ENCODE results near the gene ILK. TPM values are rescaled to one million over a fixed set of nuclear protein-coding genes. Genes with fewer than 3 reads are reported as not detected.

The ILK gene
- total RNA-seq, 1 experiment from 2014 or later, result 73.5 TPM

DNA sequence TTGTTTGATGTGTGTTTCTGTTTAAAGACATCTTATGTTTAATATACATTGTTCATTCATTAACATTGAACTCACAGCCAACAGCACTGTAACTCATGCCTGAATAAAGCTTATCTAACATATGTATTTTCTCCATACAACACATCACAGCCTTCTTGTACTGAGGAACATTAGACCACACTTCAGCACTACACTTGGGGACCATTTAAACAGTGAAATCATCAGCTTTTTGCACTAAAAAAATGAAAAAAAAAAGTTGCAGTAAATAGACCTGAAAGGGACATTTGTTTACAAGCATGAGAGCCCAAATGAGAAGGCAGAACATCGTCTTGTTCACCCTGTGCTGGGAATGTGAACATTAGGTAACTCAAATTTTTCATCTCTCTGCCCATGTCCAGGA lies 31.0 kb downstream of the ILK start:
- Histone ChIP-seq H3K9ac (ENCODE audit: low read length) (no peak overlapping the region), H3K79me2 (ENCODE audit: insufficient read depth, low read length) (no peaks in the 10 kb centered on the region), H4K20me1 (ENCODE audit: insufficient read depth) (no peaks in the 10 kb centered on the region), H3K9me3 (ENCODE audit: control insufficient read depth in 1 of 2, insufficient read depth in 1 of 2, low read depth in 1 of 2, low read length in 2 of 2) (no peaks in the 10 kb centered on the region), H2AFZ (ENCODE audit: low read depth, low read length, poor library complexity, severe bottlenecking) (no peak overlapping the region), H3K9me2 (ENCODE audit: insufficient read depth) (no peaks in the 10 kb centered on the region), H3K4me2 (ENCODE audit: low read length) (no peak overlapping the region), H3K36me3 (ENCODE audit: control insufficient read depth in 1 of 2, insufficient read depth in 2 of 2, low read length in 2 of 2) (no peaks in the 10 kb centered on the region), H3K4me3 (replicated peaks in 1 of 2; ENCODE audit: low read depth in 1 of 2, low read length in 2 of 2) (no peak overlapping the region), H3K4me1 (ENCODE audit: control insufficient read depth in 1 of 2, insufficient read depth in 2 of 2, low read length in 2 of 2) (peaks cover 6 to 14% of the 10 kb centered on the region in 2 experiments; a peak in 3 of 4 replicates), H3K27ac (ENCODE audit: low read depth, low read length) (no peak overlapping the region), H3K27me3 (ENCODE audit: insufficient read depth, low read length) (no peaks in the 10 kb centered on the region)
- no TSS peak for BruUV-seq (replicated peaks)
- intact Hi-C loops (cut with micrococcal nuclease), result no loop called here
- ATAC-seq (no peak), DNase-seq (ENCODE audit: low read depth, low spot score) (no peak)
- POLR2A ChIA-PET, result no interaction called here
- TF ChIP-seq RAD21 (IDR thresholded peaks at IDR 0.05; ENCODE audit: low read depth), result no peak
- CTCF ChIA-PET, result no interaction called here
- RAD21 ChIA-PET (ENCODE audit: low non-redundant PET in 1 of 2, low total read pairs in 2 of 2, uncharacterized antibody in 2 of 2, unreplicated experiment in 2 of 2), result no interaction called here

GRCh38 chr11:6635082-6635932 lies 31.7 kb downstream of the ILK start:
- Histone ChIP-seq H2AFZ (ENCODE audit: low read depth, low read length, poor library complexity, severe bottlenecking) (no peak overlapping the region), H3K9me2 (ENCODE audit: insufficient read depth) (no peaks in the 10 kb centered on the region), H3K4me1 (ENCODE audit: control insufficient read depth in 1 of 2, insufficient read depth in 2 of 2, low read length in 2 of 2) (peaks cover 6 to 14% of the 10 kb centered on the region in 2 experiments; a peak in 3 of 4 replicates), H3K36me3 (ENCODE audit: control insufficient read depth in 1 of 2, insufficient read depth in 2 of 2, low read length in 2 of 2) (no peaks in the 10 kb centered on the region), H4K20me1 (ENCODE audit: insufficient read depth) (no peaks in the 10 kb centered on the region), H3K27me3 (ENCODE audit: insufficient read depth, low read length) (no peaks in the 10 kb centered on the region), H3K27ac (ENCODE audit: low read depth, low read length) (no peak overlapping the region), H3K9ac (ENCODE audit: low read length) (no peak overlapping the region), H3K4me2 (ENCODE audit: low read length) (peak overlapping the region; percentile 37; the same call in 1 of the 2 replicates), H3K9me3 (ENCODE audit: control insufficient read depth in 1 of 2, insufficient read depth in 1 of 2, low read depth in 1 of 2, low read length in 2 of 2) (no peaks in the 10 kb centered on the region), H3K79me2 (ENCODE audit: insufficient read depth, low read length) (no peaks in the 10 kb centered on the region), H3K4me3 (replicated peaks in 1 of 2; ENCODE audit: low read depth in 1 of 2, low read length in 2 of 2) (no peak overlapping the region)
- ChIA-PET POLR2A (no interaction called here), CTCF (no interaction called here), RAD21 (ENCODE audit: low non-redundant PET in 1 of 2, low total read pairs in 2 of 2, uncharacterized antibody in 2 of 2, unreplicated experiment in 2 of 2) (no interaction called here)
- intact Hi-C loops (cut with micrococcal nuclease), result no loop called here
- BruUV-seq (replicated peaks), result no TSS peak
- peak; percentile 43; the same call in 1 of the 2 replicates for ATAC-seq
- DNase-seq (ENCODE audit: low read depth, low spot score), result no peak
- TF ChIP-seq EZH2 (IDR thresholded peaks at IDR 0.05) (no peak), POLR2AphosphoS5 (IDR thresholded peaks at IDR 0.05; ENCODE audit: low read depth, low read length) (no peak), ELF1 (IDR thresholded peaks at IDR 0.05; ENCODE audit: borderline replicate concordance, low read depth) (no peak), POLR2A (IDR thresholded peaks at IDR 0.05; ENCODE audit: borderline replicate concordance, extremely low read depth, insufficient read depth, insufficient read length) (no peak), CBX3 (IDR thresholded peaks at IDR 0.05; ENCODE audit: low read depth) (no peak), SRF (IDR thresholded peaks at IDR 0.05; ENCODE audit: low read depth) (no peak), RAD21 (IDR thresholded peaks at IDR 0.05; ENCODE audit: low read depth) (no peak), SIN3A (IDR thresholded peaks at IDR 0.05; ENCODE audit: low read depth) (no peak), SP1 (IDR thresholded peaks at IDR 0.05; ENCODE audit: low read depth) (no peak), ATF3 (IDR thresholded peaks at IDR 0.05) (no peak), EGR1 (IDR thresholded peaks at IDR 0.05; ENCODE audit: low read depth) (no peak), REST (IDR thresholded peaks at IDR 0.05; ENCODE audit: low read depth) (no peak), ZBTB33 (IDR thresholded peaks at IDR 0.05; ENCODE audit: extremely low read depth, insufficient replicate concordance, low read length) (no peak), YY1 (IDR thresholded peaks at IDR 0.05; ENCODE audit: extremely low read depth, insufficient replicate concordance, low read depth, low read length) (no peak), EZH2phosphoT487 (IDR thresholded peaks at IDR 0.05; ENCODE audit: borderline replicate concordance) (no peak)

Measured in HCT116 (cell line).